Midbrain (tissue), 1 donor: ENCODE data around the gene RAB1B.
"Not testable (repeated sequence)": the region's sequence is repeated elsewhere in the genome, so short reads cannot be mapped to it uniquely, and the experiment has no call there.

ENCODE experiments used
- DNase-seq: peaks from one replicate; lab custom pipeline; 2025; lab: John Stamatoyannopoulos, UW

RAB1B gene

GRCh38 chr11:66309475-66309874, 41.0 kb downstream of the RAB1B start:
- no peak for DNase-seq

GRCh38 chr11:66310324-66310723, 41.9 kb downstream of the RAB1B start:
- no peak for DNase-seq

GRCh38 chr11:66310803-66311440, 42.5 kb downstream of the RAB1B start:
- not testable (repeated sequence) for DNase-seq

- DNase-seq = no peak
Observed at GRCh38 chr11:66311470-66311964, 43.1 kb downstream of the RAB1B start.

GRCh38 chr11:66311965-66312548, 43.6 kb downstream of the RAB1B start:
- peak; percentile 80 for DNase-seq

- DNase-seq = peak; percentile 92
Observed at GRCh38 chr11:66312549-66313320, 44.3 kb downstream of the RAB1B start.

- DNase-seq = no peak
Observed at GRCh38 chr11:66313321-66314185, 45.1 kb downstream of the RAB1B start.

- no peak for DNase-seq
Observed at GRCh38 chr11:66314186-66314501, 45.7 kb downstream of the RAB1B start.

- no peak for DNase-seq
Observed at GRCh38 chr11:66314561-66315497, 46.4 kb downstream of the RAB1B start.

GRCh38 chr11:66315498-66315885, 47.1 kb downstream of the RAB1B start:
- no peak for DNase-seq

- DNase-seq = no peak
Observed at GRCh38 chr11:66315921-66316811, 47.7 kb downstream of the RAB1B start.

- DNase-seq = no peak
Observed at GRCh38 chr11:66316849-66317251, 48.4 kb downstream of the RAB1B start, which contains the start of gene CD248. Gene CD248 (minus strand): TSS chr11:66317044. CDS start chr11:66317027, 17 bp downstream.

- no peak for DNase-seq
Observed at GRCh38 chr11:66317322-66317722, 48.9 kb downstream of the RAB1B start.

- no peak for DNase-seq
Observed at GRCh38 chr11:66317723-66318599, 49.5 kb downstream of the RAB1B start.

GRCh38 chr11:66318600-66318970, 50.1 kb downstream of the RAB1B start:
- no peak for DNase-seq

GRCh38 chr11:66320289-66320688, 51.9 kb downstream of the RAB1B start:
- DNase-seq = not testable (repeated sequence)

GRCh38 chr11:66320748-66321147, 52.3 kb downstream of the RAB1B start:
- not testable (repeated sequence) for DNase-seq

- DNase-seq = no peak
Observed at GRCh38 chr11:66321606-66322005, 53.2 kb downstream of the RAB1B start.
